HG02610 (cell line): ENCODE data around the gene ABCB7.
"Not testable (repeated sequence)": the region's sequence is repeated elsewhere in the genome, so short reads cannot be mapped to it uniquely, and the experiment has no call there.

Experiments used
- ATAC-seq: cut with Tn5 transposase; IDR thresholded peaks from one replicate; pipeline ENCODE4 v1.9.1; 2021; ENCODE audit warnings: mild to moderate bottlenecking, moderate library complexity; ENCODE audit not compliant: unreplicated experiment

ABCB7 gene

DNA sequence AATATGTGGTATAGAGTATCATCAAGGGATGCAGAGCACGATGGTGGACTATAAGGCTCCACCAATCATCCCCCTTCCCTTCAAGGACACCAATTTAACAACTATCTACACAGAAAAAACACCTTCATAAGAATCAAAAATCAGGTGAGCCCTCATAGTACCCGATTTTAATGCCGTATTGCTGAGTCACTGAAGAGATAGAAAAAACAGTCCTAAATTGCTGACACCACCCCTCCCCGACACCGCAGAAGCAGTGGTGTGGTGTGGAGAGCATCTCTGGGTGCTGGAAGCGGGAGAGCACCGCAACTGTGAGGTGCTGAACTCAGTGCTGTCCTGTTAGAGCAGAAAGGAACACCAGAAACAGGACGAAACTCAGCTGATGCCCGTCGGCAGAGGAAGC is 49.3 kb downstream of the ABCB7 start:
- ATAC-seq, result no peak

DNA sequence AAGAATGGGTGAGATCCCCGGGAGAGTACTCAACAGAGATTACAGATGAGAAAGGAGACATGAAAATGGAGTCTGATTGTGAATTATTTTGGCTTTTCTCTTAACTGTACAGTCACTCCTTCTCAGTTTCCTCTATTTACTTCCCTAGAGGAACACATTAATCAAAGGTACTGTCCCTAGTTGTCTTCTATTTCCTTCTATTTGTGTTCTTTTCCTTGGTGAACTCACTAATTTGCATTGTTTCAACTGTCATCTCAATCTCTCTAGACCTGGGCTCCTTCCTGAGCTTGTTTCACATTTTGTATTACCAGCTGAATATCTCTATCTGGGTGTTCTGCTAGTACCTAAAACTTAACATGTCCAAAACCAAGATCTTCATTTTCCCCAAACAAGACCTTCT is 59.8 kb downstream of the ABCB7 start:
- no peak for ATAC-seq

DNA sequence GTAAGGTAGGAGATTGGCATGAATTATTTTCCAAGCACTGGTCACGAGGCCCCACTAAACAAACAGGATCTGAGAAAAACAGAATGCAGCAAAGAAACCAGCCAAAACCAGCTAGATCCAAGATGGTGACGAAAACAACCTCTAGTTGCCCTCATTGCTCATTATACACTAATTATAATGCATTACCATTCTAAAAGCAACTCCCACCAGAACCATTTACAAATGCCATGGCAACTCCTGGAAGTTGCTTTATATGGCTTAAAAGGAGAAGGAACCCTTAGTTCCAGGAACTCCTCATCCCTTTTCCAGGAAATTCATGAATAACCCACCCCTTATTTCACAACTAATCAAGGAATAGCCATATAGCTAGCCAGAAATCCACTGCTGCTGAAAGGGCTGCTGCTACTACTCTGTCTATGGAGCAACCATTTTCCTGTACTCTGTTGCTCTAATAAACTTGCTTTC is 69.3 kb downstream of the ABCB7 start:
- no peak for ATAC-seq

DNA sequence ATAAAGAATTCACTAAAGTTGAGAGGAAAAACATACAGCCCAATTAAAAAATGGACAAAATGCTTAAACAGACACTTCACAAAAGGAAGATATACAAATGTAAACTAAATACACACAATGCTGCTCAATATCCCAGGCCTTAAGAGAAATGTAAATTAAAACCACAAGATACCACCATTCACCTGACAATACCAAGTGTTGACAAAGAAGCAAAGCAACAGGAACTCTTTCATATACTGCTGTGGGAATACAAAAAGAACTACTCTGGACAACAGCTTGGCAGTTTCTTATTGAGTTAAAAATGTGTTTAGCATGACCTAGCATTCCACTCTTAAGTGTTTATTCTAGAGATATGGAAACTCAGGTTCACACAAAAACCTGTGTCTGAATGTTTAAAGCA is 71.3 kb downstream of the ABCB7 start:
- ATAC-seq, result no peak

DNA sequence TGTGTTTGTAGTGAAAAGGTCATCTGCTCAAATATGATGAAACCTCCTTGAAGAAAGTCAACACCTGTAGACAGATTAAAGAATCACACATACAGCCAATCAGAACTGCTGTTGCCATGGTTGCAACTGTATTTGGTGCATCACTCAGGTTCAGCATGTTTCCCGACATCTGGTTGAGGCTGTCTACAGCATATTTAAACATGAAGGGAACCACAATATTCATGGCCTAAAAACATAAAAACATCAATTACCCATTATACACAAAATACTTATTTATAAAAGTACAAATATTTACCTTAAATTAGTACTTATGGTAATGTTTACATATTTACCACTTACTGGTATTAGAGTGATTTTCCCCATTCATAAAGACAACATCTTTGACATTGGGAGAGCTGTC is 79.7 kb downstream of the ABCB7 start:
- ATAC-seq, result no peak

DNA sequence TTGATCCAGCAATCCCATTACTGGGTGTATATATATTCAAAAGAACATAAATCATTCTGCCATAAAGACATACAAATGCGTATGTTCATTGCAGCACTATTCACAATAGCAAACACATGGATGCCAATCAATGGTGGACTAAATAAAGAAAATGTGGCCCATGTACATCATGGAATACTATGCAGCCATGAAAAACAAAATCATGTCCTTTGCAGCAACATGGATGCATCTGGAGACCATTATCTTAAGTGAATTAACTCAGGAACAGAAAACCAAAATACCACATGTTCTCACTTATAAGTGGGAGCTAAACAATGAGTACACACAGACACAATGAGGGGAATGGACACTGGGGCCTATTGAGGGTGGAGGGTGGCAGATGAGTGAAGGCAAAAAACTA is 81.6 kb downstream of the ABCB7 start:
- no peak for ATAC-seq

DNA sequence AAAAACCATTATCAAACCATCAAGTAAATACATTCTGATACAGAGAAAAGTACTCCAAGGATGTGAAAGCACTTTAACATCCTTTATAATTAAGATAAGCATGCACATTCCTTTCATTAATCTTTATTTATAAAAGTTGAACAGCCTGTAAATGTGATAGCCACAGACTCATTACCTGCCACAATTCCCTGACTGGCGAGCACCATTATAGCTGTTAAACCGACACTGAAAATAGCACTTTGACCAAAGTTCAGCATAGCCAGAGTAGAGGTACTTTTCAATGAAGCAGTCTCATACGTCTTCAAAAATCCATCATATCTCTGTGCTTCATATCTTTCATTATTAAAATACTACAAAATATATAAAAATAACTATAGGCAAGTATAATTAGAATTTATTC is 84.7 kb downstream of the ABCB7 start:
- ATAC-seq, result no peak

DNA sequence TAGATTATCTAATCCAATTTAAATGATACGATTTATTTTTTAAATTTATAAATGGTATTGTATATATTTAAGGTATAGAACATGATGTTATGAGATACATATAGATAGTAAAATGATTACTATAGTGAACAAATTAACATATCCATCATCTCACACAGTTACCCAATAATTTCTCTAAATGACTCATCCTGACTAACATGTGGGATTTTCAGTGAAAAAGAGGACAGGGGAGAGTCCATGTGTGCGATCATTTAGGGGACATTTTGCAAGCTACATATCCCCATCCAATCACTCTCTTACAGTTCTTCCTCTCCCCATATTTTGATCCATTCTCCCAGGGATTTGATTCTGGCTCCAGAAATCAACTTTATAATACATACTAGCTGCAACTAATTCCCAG is 88.2 kb downstream of the ABCB7 start:
- no peak for ATAC-seq

DNA sequence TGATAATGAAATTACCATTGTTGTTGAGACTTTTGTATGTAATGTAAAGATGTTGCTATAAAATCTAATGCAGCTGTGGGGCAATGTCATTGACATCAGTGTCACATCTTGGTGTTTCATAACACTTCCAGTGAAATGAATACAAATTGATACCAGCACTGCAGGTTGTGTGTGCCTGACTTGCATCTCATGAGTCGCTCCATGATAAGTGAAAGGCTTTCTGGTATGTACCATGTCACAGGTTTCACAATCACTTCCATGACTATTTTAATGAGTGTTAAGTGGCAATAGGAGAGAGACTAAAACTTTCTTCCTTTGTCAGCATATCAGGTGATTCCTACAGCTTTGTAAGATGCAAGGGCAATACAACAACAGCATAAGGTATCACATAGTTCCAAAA is 94.4 kb downstream of the ABCB7 start:
- ATAC-seq, result no peak

DNA sequence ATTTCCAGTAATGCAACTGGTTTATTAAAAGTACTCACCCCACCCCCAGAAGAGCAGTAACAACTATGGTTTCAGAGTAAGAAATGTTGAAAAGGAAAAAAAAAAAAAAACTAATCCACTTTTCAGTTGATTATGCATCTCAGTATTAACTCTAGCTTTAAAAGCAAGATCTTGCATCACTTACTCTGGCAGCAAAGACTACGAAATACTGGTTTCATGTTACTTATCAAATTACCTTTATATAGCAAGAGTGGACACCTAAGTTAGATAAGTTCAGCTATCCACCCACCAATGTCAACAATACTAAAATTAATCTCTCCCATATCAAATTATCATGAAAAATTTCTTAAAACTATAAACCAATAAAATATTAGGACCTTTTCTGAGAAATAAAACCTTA is 105.0 kb downstream of the ABCB7 start:
- no peak for ATAC-seq

DNA sequence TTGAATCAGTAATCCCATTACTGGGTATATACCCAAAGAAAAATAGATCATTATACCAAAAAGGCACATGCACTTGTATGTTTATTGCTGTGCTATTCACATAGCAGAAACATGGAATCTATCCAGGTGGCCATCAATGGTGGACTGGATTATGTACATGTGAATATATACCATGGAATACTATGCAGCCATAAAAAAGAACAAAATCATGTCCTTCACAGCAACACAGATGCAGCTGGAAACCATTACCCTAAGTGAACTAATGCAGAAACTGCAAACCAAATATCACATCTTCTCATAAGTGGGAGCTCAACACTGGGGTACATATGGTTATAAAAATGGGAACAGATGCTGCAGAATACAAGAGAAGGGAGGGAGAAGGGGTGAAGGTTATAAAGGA is 110.7 kb downstream of the ABCB7 start:
- ATAC-seq, result no peak

DNA sequence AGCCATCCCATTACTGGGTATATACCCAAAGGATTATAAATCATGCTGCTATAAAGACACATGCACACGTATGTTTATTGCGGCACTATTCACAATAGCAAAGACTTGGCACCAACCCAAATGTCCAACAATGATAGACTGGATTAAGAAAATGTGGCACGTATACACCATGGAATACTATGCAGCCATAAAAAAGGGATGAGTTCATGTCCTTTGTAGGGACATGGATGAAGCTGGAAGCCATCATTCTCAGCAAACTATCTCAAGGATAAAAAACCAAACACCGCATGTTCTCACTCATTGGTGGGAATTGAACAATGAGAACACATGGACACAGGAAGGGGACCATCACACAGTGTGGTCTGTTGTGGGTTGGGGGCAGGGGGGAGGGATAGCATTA is 111.9 kb downstream of the ABCB7 start:
- not testable (repeated sequence) for ATAC-seq

DNA sequence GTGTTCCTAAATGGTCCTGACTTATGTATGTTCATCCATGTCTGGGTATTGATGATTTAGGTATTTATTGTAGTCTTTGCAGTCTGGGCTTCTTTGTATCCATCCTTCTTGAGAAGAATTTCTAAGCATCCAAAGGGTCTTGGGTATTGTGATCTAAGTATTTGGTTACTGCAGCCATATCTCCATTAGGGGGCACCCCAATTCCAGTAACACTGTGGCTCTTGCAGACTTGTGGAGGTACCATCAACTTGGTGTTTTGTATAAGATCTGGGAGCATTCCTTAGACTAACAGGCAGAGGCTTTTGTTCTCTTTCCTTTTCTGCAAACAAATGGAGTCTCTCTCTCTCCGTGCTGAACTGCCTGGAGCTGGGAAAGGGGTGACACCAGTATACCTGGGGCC is 117.2 kb downstream of the ABCB7 start:
- no peak for ATAC-seq
